NCI-H2029 (cell line): ENCODE measurements around the gene RBBP7.

Experiments used
- DNase-seq: peaks from one replicate; lab custom pipeline; 2025; lab: John Stamatoyannopoulos, UW

The RBBP7 gene

DNA sequence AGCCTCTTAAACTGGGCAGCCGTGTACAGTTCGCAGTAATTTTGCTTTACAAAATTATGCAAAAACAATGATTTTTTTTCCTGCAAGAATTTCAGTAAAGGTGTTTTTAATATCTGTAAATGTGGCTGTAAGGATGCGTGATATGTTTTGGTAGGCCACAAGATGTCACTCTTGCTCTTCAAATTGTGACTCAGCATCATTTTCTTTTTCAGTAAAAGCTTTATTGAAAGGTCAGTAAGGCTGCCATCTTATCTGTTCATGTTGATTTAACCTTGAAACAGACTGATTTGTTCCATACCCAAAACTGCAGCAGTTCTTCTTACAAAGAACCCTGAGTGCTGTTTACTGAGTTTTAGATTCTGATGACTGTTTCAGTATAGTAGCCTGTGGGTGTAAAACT, 44.0 kb downstream of the RBBP7 start:
- no peak for DNase-seq

DNA sequence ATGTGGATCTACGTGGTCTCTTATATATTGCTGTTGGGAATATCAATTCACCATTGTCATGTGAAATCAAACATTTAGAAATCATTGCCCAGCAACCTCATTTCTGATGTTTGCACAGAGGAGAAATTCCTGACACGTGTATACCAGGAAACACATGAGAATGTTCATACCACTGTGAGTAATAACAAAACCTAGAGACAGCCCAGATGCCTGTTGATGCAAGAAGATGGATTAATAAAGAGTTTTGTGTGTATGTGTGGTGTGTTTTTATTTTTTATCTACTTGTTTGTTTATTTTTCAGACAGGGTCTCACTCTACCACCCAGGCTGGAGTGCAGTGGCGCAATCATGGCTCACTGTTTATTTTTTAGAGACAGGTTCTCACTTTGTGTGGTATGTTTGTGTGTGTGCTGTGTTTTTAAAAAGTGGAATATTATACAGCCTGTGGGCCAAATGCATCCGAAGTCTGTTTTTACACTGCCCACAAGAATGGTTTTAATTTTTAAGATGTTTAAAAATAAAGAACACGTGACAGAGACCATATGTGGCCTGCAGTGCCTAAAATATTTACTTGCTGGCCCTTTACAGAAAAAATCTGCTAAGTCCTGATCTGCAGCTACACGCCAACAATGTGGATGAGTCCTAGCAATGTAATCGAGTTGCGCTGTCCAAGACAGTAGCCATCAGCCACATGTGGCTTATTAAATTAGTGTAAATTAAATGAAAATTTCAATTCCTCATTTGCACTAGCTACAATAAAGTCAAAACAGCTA, 44.7 kb downstream of the RBBP7 start:
- no peak for DNase-seq

DNA sequence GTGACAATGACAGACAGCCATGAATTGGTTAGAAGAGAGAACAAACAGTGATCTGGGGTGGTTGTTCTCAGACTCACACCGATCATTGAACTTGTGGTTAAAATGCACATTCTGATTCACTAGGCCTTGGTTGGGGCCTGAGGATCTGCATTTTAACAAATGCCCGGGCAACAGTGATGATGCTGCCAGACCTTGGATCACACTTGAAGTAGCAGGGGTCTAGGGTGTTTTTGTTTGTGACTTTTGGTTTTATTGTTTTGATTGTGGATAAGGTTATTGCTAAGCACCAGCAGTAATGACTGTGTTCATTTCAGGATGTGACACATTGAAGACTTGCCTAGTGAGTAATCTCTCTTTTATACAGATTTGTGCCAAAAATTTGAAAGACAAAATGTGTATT, 47.4 kb downstream of the RBBP7 start:
- no peak for DNase-seq

DNA sequence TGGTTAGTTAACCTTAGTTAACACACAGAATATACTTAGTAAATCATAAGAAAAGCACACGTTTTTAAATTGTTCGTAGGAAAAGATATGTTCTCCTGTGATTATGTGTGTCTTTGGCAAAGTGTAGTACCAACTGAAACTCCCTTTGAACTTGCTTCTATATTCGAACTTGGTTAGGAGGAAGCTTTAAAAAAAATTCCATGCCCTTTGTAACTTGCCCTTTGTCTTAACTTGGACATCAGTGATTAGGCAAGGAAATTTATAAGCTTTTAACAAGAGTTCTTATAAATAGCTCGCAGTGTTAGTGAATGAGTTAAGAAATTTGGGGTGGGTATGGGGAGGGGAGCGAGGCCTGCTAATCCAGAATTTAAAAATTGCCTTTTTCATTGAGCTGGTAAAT, 50.5 kb downstream of the RBBP7 start:
- DNase-seq = no peak

DNA sequence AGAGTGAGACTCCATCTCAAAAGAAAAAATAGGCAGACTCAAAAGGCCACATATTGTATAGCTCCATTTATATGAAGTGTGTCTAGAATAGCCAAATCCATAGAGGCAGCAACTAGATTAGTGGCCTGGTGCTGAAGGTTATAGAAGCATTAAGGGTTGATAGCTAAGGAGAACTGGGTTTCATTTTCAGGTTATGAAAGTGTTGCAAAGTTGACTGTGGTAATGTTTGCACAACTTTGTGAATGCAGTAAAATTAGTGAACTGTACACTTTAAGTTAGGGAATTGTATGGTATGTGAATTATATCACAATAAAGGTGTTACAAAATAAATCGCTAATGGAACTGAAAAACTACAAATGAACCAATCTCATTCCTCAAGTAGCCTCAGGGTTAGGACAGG, 55.6 kb downstream of the RBBP7 start:
- DNase-seq = no peak

DNA sequence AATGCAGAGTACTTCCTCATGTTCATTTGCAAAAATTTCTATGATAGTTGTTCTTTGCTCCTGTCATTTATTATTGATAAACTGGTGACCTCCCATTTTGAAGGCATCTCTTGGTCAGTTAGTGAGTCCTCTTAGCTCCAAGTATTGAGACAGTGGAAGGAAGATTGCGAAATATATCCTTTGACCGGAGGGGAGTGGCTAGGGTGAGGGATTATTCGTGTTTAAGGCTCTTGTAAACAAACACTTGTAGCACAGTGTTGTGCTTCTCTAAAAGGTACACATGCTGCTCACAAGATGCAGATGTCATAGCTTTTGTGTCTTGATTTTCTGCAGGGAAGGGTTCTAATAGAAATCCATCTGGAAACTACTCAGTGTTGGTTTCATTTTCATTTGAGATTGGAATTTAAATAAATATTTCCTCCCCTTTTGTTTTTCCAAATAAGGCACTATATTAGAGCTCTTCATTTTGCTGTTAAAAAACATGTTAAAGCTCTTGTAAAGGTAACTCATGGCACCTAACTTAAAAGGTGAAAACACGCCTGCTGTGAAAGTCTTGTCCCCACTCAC, 62.1 kb downstream of the RBBP7 start:
- DNase-seq = peak; percentile 16

DNA sequence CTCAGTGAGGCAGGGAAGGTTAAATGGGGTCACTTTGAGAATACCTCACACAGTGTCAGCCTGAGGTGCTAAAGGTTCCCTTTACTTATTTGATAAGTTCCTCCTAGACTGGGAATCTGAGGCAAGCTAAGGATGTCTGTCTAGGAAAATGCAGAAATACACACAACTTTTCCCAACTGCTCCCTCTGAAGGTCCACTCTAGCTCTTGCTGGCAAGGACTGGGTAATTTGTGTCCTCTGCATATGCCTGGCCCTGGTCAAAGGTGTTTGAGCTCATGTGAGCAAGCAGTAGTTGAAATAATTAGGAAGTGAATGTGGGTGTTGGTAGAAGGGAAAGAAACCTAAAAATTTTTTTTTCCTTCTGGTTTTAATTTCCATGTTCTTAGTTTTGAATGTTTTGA, 62.6 kb downstream of the RBBP7 start:
- no peak for DNase-seq

DNA sequence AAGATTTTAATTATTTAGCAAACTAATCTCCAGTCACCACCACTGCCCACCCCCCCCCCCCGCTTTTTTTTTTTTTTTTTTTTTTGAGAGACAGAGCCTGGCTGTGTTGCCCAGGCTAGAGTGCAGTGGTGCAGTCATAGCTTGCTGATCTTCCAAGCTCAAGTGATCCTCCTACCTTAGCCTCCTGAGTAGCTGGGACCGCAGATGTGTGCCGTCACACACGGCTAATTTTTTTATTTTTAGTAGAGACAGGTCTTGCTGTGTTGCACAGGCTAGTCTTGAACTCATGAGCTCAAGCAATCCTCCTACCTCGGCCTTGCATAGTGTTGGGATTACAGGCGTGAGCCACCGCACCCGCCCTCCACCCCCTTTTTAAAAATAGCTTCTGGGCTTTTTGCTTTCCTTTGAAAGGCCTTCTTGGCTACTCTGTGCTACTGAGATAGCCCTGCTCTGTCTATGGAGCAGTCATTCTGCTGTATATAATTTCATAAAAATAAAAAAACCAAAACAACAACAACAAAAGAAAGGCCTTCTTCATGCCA, 65.2 kb downstream of the RBBP7 start:
- no peak for DNase-seq

DNA sequence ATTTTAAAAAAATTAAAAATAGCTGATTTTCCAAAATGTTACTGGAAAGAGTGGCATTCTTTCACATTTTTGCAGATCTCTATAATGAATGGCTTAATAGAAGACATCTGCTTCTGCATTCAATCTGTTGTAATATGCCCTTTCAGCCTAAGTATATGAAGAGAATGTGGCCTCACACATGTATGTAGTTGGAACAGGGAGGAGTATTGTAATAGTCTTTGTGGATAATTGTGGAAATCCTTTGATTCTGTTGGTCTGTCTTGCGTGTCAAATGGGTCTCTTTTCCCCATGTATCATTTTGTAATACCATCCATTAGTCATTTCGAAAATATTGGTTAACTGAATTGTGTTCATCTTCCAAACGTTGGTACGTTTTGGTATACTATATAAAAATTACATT, 72.3 kb downstream of the RBBP7 start:
- no peak for DNase-seq

DNA sequence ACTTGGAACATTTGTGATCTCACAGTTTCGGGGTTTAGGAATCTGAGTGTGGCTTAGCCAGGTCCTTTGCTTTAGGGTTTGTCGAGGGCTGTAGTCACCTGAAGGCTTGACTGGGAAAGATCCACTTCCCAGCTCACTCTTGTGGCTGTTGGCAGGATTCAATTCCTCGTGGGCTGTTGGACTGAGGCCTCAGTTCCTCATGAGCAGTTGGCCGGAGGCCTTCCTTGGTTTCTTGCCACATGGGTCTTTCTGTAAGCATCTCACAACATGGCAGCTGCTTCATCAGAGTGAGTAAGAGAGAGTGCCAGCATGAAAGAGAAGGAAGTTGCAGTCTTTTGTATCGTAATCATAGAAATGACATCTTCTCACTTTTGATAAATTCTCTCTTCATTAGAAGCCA, 72.8 kb downstream of the RBBP7 start:
- DNase-seq = no peak

DNA sequence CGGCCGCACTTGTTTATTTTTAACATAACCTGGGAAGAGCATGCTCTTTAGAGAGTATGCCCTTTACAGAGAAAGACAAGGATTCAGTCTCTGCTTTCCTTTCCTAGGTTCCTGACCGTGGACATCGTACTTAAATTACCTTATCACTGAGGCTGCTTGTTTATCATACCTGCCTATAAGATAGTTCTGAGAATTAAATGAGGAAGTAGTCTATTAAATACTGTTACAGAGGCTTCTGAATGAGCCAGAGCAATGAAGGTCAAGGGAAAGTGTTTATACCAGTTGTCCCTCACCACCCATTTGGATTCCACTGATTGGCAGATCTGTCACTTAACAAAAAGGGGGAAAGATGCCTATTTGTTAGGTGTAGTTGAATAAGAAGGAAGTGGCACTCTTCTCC, 73.9 kb downstream of the RBBP7 start:
- no peak for DNase-seq
